B cell (primary cell): ENCODE results near the gene NKAPL. TPM values are rescaled to one million over a fixed set of nuclear protein-coding genes. Genes with fewer than 3 reads are reported as not detected.

Experiments used
- ATAC-seq: fragments of 200-7000 bp; cut with Tn5 transposase; one replicate; pipeline ENCODE4 v1.10.0; 2021; ENCODE audit warnings: low read depth, mild to moderate bottlenecking, moderate number of reproducible peaks, moderate library complexity
- CTCF ChIA-PET: fragments of 350-600 bp; sonication (Branson Sonifier 250); formaldehyde crosslinking; loops from one replicate; lab custom pipeline; 2021; ENCODE audit warnings: antibody characterized with exemption, inconsistent platforms; lab: Charles Lee
- POLR2A ChIA-PET: fragments of 350-600 bp; sonication (Branson Sonifier 250); formaldehyde crosslinking; loops from one replicate; lab custom pipeline; 2021; ENCODE audit warnings: antibody characterized with exemption; lab: Charles Lee
- DNase-seq: peaks from one replicate; pipeline ENCODE4 v3.0.0; 2013
- H2AFZ ChIP-seq: 2 replicates; pipeline ENCODE4 v1.6.1; 2012; ENCODE audit warnings: mild to moderate bottlenecking, low read depth, low read length; ENCODE audit not compliant: insufficient read depth, poor library complexity, severe bottlenecking
- H3K27ac ChIP-seq, 2 donors: 1 replicate in 1 of 2; 2 replicates in 1 of 2; pipeline ENCODE4 v1.5.1; 2012 to 2013; ENCODE audit warnings: low read length in 2 of 2, mild to moderate bottlenecking in 2 of 2, moderate library complexity in 1 of 2
- H3K27me3 ChIP-seq, 4 experiments: fragments of 200-600 bp in 1 of 4; sonication (generic) in 1 of 4; replicated peaks in 1 of 4; 1 replicate in 2 of 4; 2 replicates in 2 of 4; pipeline versions ENCODE4 v1.6.1 to v1.7.0; 2013 to 2016; ENCODE audit warnings: low read length in 3 of 4, mild to moderate bottlenecking in 2 of 4, mixed read lengths in 1 of 4, moderate library complexity in 1 of 4; ENCODE audit not compliant: insufficient read depth in 4 of 4, control insufficient read depth in 3 of 4; ENCODE audit errors: control extremely low read depth in 1 of 4
- H3K36me3 ChIP-seq, 2 experiments: replicated peaks in 1 of 2; 1 replicate in 1 of 2; 2 replicates in 1 of 2; pipeline versions ENCODE4 v1.6.1 to v1.7.1; 2013; ENCODE audit warnings: low read length in 1 of 2; ENCODE audit not compliant: insufficient read depth in 2 of 2, control insufficient read depth in 1 of 2; ENCODE audit errors: control extremely low read depth in 1 of 2, extremely low read depth in 1 of 2
- H3K4me1 ChIP-seq, 2 donors: fragments of 200-600 bp in 1 of 2; sonication (generic) in 1 of 2; 1 replicate in 1 of 2; 2 replicates in 1 of 2; pipeline versions ENCODE4 v1.5.1 to v1.6.1; 2013 to 2017; ENCODE audit warnings: low read length in 2 of 2; ENCODE audit not compliant: control insufficient read depth in 2 of 2, insufficient read depth in 2 of 2
- H3K4me2 ChIP-seq: replicated peaks from 2 replicates; pipeline ENCODE3; 2012; ENCODE audit warnings: mild to moderate bottlenecking, low read depth, low read length; ENCODE audit not compliant: poor library complexity, severe bottlenecking
- H3K4me3 ChIP-seq, 5 experiments: fragments of 200-600 bp in 1 of 5; sonication (generic) in 1 of 5; 1 replicate in 3 of 5; 2 replicates in 2 of 5; pipeline versions ENCODE4 v1.5.1 to v1.7.0; 2011 to 2016; ENCODE audit warnings: low read length in 4 of 5, mild to moderate bottlenecking in 4 of 5, low read depth in 2 of 5, control low read depth in 1 of 5, moderate library complexity in 1 of 5; ENCODE audit not compliant: insufficient read depth in 1 of 5; ENCODE audit errors: control extremely low read depth in 1 of 5, extremely low read depth in 1 of 5
- H3K79me2 ChIP-seq: fragments of 200-600 bp; sonication (generic); one replicate; pipeline ENCODE4 v1.6.0; 2016; ENCODE audit warnings: low read length; ENCODE audit not compliant: control insufficient read depth, insufficient read depth
- H3K9ac ChIP-seq: fragments of 200-600 bp; sonication (generic); 2 replicates; pipeline ENCODE4 v1.6.1; 2017; ENCODE audit warnings: mild to moderate bottlenecking, low read length, moderate library complexity
- H3K9me3 ChIP-seq, 3 donors: one replicate each; pipeline versions ENCODE4 v1.6.1 to v1.7.1; 2013; ENCODE audit warnings: low read length in 2 of 3; ENCODE audit not compliant: control insufficient read depth in 2 of 3, insufficient read depth in 1 of 3; ENCODE audit errors: control extremely low read depth in 1 of 3
- H4K20me1 ChIP-seq: 2 replicates; pipeline ENCODE4 v1.6.0; 2012; ENCODE audit warnings: mild to moderate bottlenecking, low read length; ENCODE audit not compliant: insufficient read depth, control insufficient read depth, poor library complexity, severe bottlenecking
- H3K27ac Mint-ChIP-seq: one replicate; pipeline ENCODE4 v1.8.0; 2021; ENCODE audit warnings: mixed read lengths
- H3K27me3 Mint-ChIP-seq: one replicate; pipeline ENCODE4 v1.8.0; 2021; ENCODE audit warnings: mixed read lengths
- H3K4me1 Mint-ChIP-seq: one replicate; pipeline ENCODE4 v1.8.0; 2021; ENCODE audit warnings: mixed read lengths
- H3K4me3 Mint-ChIP-seq: one replicate; pipeline ENCODE4 v1.8.0; 2021; ENCODE audit warnings: mixed read lengths
- H3K9me3 Mint-ChIP-seq: one replicate; pipeline ENCODE4 v1.8.0; 2022; ENCODE audit warnings: mixed read lengths; ENCODE audit not compliant: insufficient read depth
- CTCF ChIP-seq: fragments of 200-600 bp; IDR thresholded peaks from one replicate; pipeline ENCODE4 v1.8.0; 2022; ENCODE audit warnings: antibody characterized with exemption, mild to moderate bottlenecking
- EZH2 ChIP-seq: IDR thresholded peaks from 2 replicates; pipeline ENCODE4 v1.6.1; 2012; ENCODE audit warnings: borderline replicate concordance, low read depth, mild to moderate bottlenecking, moderate library complexity, low read length; ENCODE audit not compliant: insufficient read depth, poor library complexity, severe bottlenecking
- WGBS: methylation state at CpG from one replicate; pipeline ENCODE4 v1.1.5; 2013; ENCODE audit warnings: missing lambda C conversion rate; ENCODE audit not compliant: insufficient coverage; 5-methylcytosine and 5-hydroxymethylcytosine counted together
- intact Hi-C: fragments of 100-400 bp; cut with micrococcal nuclease; formaldehyde crosslinking; loops from one replicate; pipeline ENCODE4 v1.10.0; 2022
- polyA plus RNA-seq: library from polyadenylated mRNA; depleted of rRNA; stranded (reverse); fragments of >200 nt; gene quantifications from 2 replicates; pipeline ENCODE4 v1.2.3, GENCODE V29; 2012
- total RNA-seq, 2 donors: library from RNA; stranded (reverse); fragments of 120-200 nt in 1 of 2; gene quantifications; 1 replicate in 1 of 2; 2 replicates in 1 of 2; pipeline versions ENCODE4 v1.2.3 to v1.2.4, GENCODE V29; 2013 to 2022

The NKAPL gene
- total and polyA plus RNA-seq, 2 donors (not counting 1 experiment from before 2014, with no cell fraction given), result 0.52 TPM; not detected in 1

- H3K9me3 Mint-ChIP-seq, result no peaks in the 10 kb centered on the region
- TF ChIP-seq CTCF (no peak), EZH2 (no peak)
- CTCF ChIA-PET, result interaction anchor here (0.7 to 1.3 kb wide), 2 partner anchors 9 to 130 kb away, joined by 3 to 4 read pairs; no protein-coding TSS in a partner anchor
- no peak for DNase-seq
- Histone ChIP-seq H3K27ac (no peak overlapping the region), H3K27me3 (peaks cover 0 to 9% (median 2%) of the 10 kb centered on the region in 4 experiments), H3K79me2 (peaks cover 4% of the 10 kb centered on the region), H3K9me3 (peaks cover 0 to 2% (median 0%) of the 10 kb centered on the region in 3 donors), H3K9ac (no peak overlapping the region), H3K4me3 (no peak overlapping the region), H3K4me2 (peak overlapping the region; percentile 95), H2AFZ (no peak overlapping the region), H3K36me3 (peaks cover 9 to 24% of the 10 kb centered on the region in 2 experiments), H4K20me1 (no peaks in the 10 kb centered on the region), H3K4me1 (peaks cover 10 to 15% of the 10 kb centered on the region in 2 donors)
- H3K4me1 Mint-ChIP-seq, result peaks cover 22% of the 10 kb centered on the region
- intact Hi-C loops, result loop anchor here (5.0 kb wide), 1 partner anchor 104 kb away; the partner anchor contains the start of gene ZSCAN16
- ATAC-seq, result no peak
- peaks cover 16% of the 10 kb centered on the region for H3K27me3 Mint-ChIP-seq
- POLR2A ChIA-PET, result interaction anchor here (1.4 kb wide), 1 partner anchor 40 kb away, joined by 3 read pairs; the partner anchor contains the start of gene ZSCAN26
- H3K4me3 Mint-ChIP-seq, result no peak overlapping the region
- no peak overlapping the region for H3K27ac Mint-ChIP-seq
- no CpG with 5 or more reads among the region's 2 CpGs for WGBS
Measured at GRCh38 chr6:28226460-28226859, 32.6 kb upstream of the NKAPL start.

- H3K27me3 ChIP-seq, result no peaks in the 10 kb centered on the region
- ChIA-PET POLR2A (no interaction called here), CTCF (no interaction called here)
- TF ChIP-seq CTCF (no peak), EZH2 (no peak)
- no peaks in the 10 kb centered on the region for H3K4me1 ChIP-seq
- no peak overlapping the region for H3K4me2 ChIP-seq
- H2AFZ ChIP-seq, result no peak overlapping the region
- no peak overlapping the region for H3K27ac ChIP-seq
- intact Hi-C loops, result no loop called here
- H3K9me3 ChIP-seq, result no peaks in the 10 kb centered on the region
- no peak overlapping the region for H3K4me3 Mint-ChIP-seq
- H3K36me3 ChIP-seq, result peaks cover 12 to 39% of the 10 kb centered on the region in 2 experiments
- no peaks in the 10 kb centered on the region for H3K27me3 Mint-ChIP-seq
- WGBS, result 100% methylated on average over 11 of the region's 11 CpGs
- no peak for DNase-seq
- no peak overlapping the region for H3K9ac ChIP-seq
- no peak for ATAC-seq
- H3K27ac Mint-ChIP-seq, result no peak overlapping the region
- H3K79me2 ChIP-seq, result no peaks in the 10 kb centered on the region
- H3K4me3 ChIP-seq, result no peak overlapping the region
- H3K9me3 Mint-ChIP-seq, result no peaks in the 10 kb centered on the region
- H4K20me1 ChIP-seq, result no peaks in the 10 kb centered on the region
- H3K4me1 Mint-ChIP-seq, result peaks cover 3% of the 10 kb centered on the region
Measured at GRCh38 chr6:28232785-28233184, 26.3 kb upstream of the NKAPL start.
